Sciatic nerve (tissue), 2 donors: ENCODE data around the gene ADAP1. TPM values are rescaled to one million over a fixed set of nuclear protein-coding genes. Genes with fewer than 3 reads are reported as not detected.
A peak's percentile ranks its signal among the peaks of the same experiment; 100 is the strongest.
"Not testable (repeated sequence)": the region's sequence is repeated elsewhere in the genome, so short reads cannot be mapped to it uniquely, and the experiment has no call there.

ENCODE experiments used
- ATAC-seq: fragments of 200-7000 bp; cut with Tn5 transposase; one replicate; pipeline ENCODE4 v1.9.1; 2020; ENCODE audit warnings: mild to moderate bottlenecking, moderate library complexity
- DNase-seq: peaks from one replicate; pipeline ENCODE4 v3.0.0-alpha.2; 2020; ENCODE audit warnings: low spot score
- intact Hi-C: fragments of 100-400 bp; cut with DNase I; formaldehyde crosslinking; loops from one replicate; pipeline ENCODE4 v1.14.2; 2022
- total RNA-seq: library from RNA; stranded (reverse); fragmentation: NEBNext Ultra II Directional; extraction: Animal tissue kit (Norgen Biotek cat#: 25700); gene quantifications from one replicate; pipeline ENCODE4 v1.2.1, GENCODE V29; 2021
- donor health status: DM: no; HTN: no; CAD: no.
- donor health status: DM: no; HTN: no; CAD: no.

ADAP1 gene
- total RNA-seq, 1 donor from 2014 or later = 42.8 TPM

- intact Hi-C loops = no loop called here
- DNase-seq (no peak), ATAC-seq (no peak)
Observed at GRCh38 chr7:882336-883035, 72.0 kb downstream of the ADAP1 start.

- DNase-seq (no peak), ATAC-seq (no peak)
- intact Hi-C loops = no loop called here
Observed at GRCh38 chr7:881441-882234, 72.8 kb downstream of the ADAP1 start.

- intact Hi-C loops = no loop called here
- DNase-seq (no peak), ATAC-seq (no peak)
Observed at GRCh38 chr7:880450-880849, 74.0 kb downstream of the ADAP1 start.

GRCh38 chr7:879706-880105, 74.8 kb downstream of the ADAP1 start:
- intact Hi-C loops = no loop called here
- ATAC-seq (no peak), DNase-seq (no peak)

- intact Hi-C loops = no loop called here
Observed at GRCh38 chr7:879093-879492, 75.4 kb downstream of the ADAP1 start.

GRCh38 chr7:877312-878232, 76.9 kb downstream of the ADAP1 start:
- DNase-seq (no peak), ATAC-seq (no peak)
- intact Hi-C loops = no loop called here

More at GRCh38 chr7:879093-879492, 75.4 kb downstream of the ADAP1 start:
- DNase-seq (no peak), ATAC-seq (no peak)

- ATAC-seq (no peak), DNase-seq (no peak)
- intact Hi-C loops = no loop called here
Observed at GRCh38 chr7:876972-877311, 77.5 kb downstream of the ADAP1 start.

- ATAC-seq (peak; percentile 90), DNase-seq (peak; percentile 98)
- intact Hi-C loops = no loop called here
Observed at GRCh38 chr7:876077-876971, 78.2 kb downstream of the ADAP1 start, which contains the start of gene GET4. Gene GET4, plus strand, starts transcription at chr7:876554. Its CDS starts 92 bp downstream, at chr7:876646.

- DNase-seq (peak; percentile 78), ATAC-seq (peak; percentile 3)
- intact Hi-C loops = no loop called here
Observed at GRCh38 chr7:875476-876076, 78.9 kb downstream of the ADAP1 start.

GRCh38 chr7:875051-875450, 79.4 kb downstream of the ADAP1 start:
- DNase-seq = no peak
- intact Hi-C loops = no loop called here
- no peak for ATAC-seq

GRCh38 chr7:874031-874749, 80.3 kb downstream of the ADAP1 start:
- ATAC-seq (no peak), DNase-seq (no peak)
- intact Hi-C loops = no loop called here

- intact Hi-C loops = no loop called here
- DNase-seq = peak; percentile 86
Observed at GRCh38 chr7:873367-874002, 81.0 kb downstream of the ADAP1 start.

GRCh38 chr7:872685-873084, 81.8 kb downstream of the ADAP1 start:
- ATAC-seq, intact Hi-C loops, DNase-seq: not testable (repeated sequence)

More at GRCh38 chr7:873367-874002, 81.0 kb downstream of the ADAP1 start:
- ATAC-seq = peak; percentile 55

- DNase-seq (no peak), ATAC-seq (no peak)
- intact Hi-C loops = no loop called here
Observed at GRCh38 chr7:871900-872537, 82.5 kb downstream of the ADAP1 start.

- ATAC-seq (no peak), DNase-seq (no peak)
- intact Hi-C loops = loop anchor here (10.0 kb wide), 1 partner anchor 85 kb away; no protein-coding TSS in a partner anchor
Observed at GRCh38 chr7:869348-869747, 85.1 kb downstream of the ADAP1 start.

GRCh38 chr7:868189-868486, 86.3 kb downstream of the ADAP1 start:
- ATAC-seq = no peak
- DNase-seq = no peak
- intact Hi-C loops = loop anchor here (10.0 kb wide), 1 partner anchor 83 kb away; no protein-coding TSS in a partner anchor
